OCI-LY3 (cell line): Measurements from ENCODE around the gene PVALB.

ENCODE experiments used
- H2AFZ ChIP-seq: fragments of 200-600, 300-600 bp; shearing (Covaris generic); 2 replicates; pipeline ENCODE4 v1.6.0; 2014; ENCODE audit warnings: antibody characterized with exemption, low read depth, low read length
- H3K27ac ChIP-seq: fragments of 200-600, 300-600 bp; sonication (generic); 2 replicates; pipeline ENCODE4 v1.5.1; 2014; ENCODE audit warnings: mild to moderate bottlenecking, low read length, moderate library complexity, mixed read lengths
- H3K27me3 ChIP-seq: fragments of 200-600, 300-600 bp; sonication (generic); 2 replicates; pipeline ENCODE4 v1.6.1; 2014; ENCODE audit warnings: low read depth, low read length, mixed read lengths
- H3K36me3 ChIP-seq: fragments of 200-600, 300-600 bp; sonication (generic); replicated peaks from 2 replicates; pipeline ENCODE3; 2014; ENCODE audit warnings: low read depth, low read length, mixed read lengths
- H3K4me1 ChIP-seq: fragments of 300-600, 200-600 bp; sonication (generic); 2 replicates; pipeline ENCODE4 v1.6.1; 2014; ENCODE audit warnings: low read length, mixed read lengths
- H3K4me2 ChIP-seq: fragments of 200-600, 300-600 bp; sonication (generic); 2 replicates; pipeline ENCODE4 v1.6.1; 2014; ENCODE audit warnings: low read length, mixed read lengths
- H3K4me3 ChIP-seq: fragments of 300-600, 200-600 bp; sonication (generic); 2 replicates; pipeline ENCODE4 v1.5.1; 2014; ENCODE audit warnings: antibody characterized with exemption, mild to moderate bottlenecking, low read length, moderate library complexity
- H3K79me2 ChIP-seq: fragments of 300-600, 200-600 bp; shearing (Covaris generic); 2 replicates; pipeline ENCODE4 v1.6.1; 2014; ENCODE audit warnings: mild to moderate bottlenecking, low read length, mixed read lengths
- H3K9ac ChIP-seq: fragments of 300-600, 200-600 bp; shearing (Covaris generic); 2 replicates; pipeline ENCODE4 v1.6.0; 2014; ENCODE audit warnings: mild to moderate bottlenecking, low read length, moderate library complexity
- H3K9me3 ChIP-seq: fragments of 200-600, 300-600 bp; shearing (Covaris generic); 2 replicates; pipeline ENCODE4 v1.6.1; 2014; ENCODE audit warnings: low read length, mixed read lengths; ENCODE audit not compliant: insufficient read depth
- H4K20me1 ChIP-seq: fragments of 200-600, 300-600 bp; sonication (generic); 2 replicates; pipeline ENCODE4 v1.6.1; 2016; ENCODE audit warnings: low read length, mixed read lengths; ENCODE audit not compliant: insufficient read depth
- EZH2phosphoT487 ChIP-seq: fragments of 200-600 bp; shearing (Covaris generic); IDR thresholded peaks from 2 replicates; pipeline ENCODE4 v1.6.1; 2018; ENCODE audit warnings: antibody characterized with exemption, mixed run types, low read depth
- TF ChIP-seq, protein P1 (sequence below): fragments of 200-600, 300-600 bp; sonication (generic); IDR thresholded peaks from 2 replicates; pipeline ENCODE4 v1.5.1; 2014; ENCODE audit warnings: antibody characterized with exemption, low read length, low read depth

Gene PVALB

DNA sequence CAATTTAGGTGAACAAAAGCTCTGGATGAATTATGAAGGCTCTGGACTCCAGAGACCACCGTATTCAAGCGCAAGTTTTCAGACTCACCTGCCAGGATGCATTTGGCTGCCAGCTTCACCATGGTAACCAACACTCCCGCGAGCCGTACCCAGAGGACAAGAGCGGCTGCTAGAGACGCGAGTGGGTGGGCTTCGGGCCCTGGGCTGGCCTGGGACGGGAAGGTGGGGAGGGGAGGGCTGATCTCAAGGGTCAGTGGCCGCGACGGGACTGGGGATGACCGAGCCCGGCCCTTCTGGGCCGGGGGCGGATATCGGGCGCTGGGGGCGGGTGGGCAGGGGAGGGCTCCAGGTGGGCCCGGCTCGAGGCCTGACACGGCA is 41.3 kb downstream of the PVALB start:
- Histone ChIP-seq H3K27ac (no peak overlapping the region), H3K4me1 (peaks cover 13% of the 10 kb centered on the region), H4K20me1 (no peaks in the 10 kb centered on the region), H3K9ac (peak overlapping the region; percentile 74), H3K9me3 (no peaks in the 10 kb centered on the region), H3K79me2 (no peaks in the 10 kb centered on the region), H3K27me3 (0 out of 2 replicates have a peak, but pooled peaks cover 4% of the 10 kb centered on the region), H3K4me3 (peak overlapping the region; percentile 90), H2AFZ (peak overlapping the region; percentile 32; the same call in 1 of the 2 replicates), H3K36me3 (no peaks in the 10 kb centered on the region), H3K4me2 (peak overlapping the region; percentile 78)
- TF ChIP-seq, protein P1, sequence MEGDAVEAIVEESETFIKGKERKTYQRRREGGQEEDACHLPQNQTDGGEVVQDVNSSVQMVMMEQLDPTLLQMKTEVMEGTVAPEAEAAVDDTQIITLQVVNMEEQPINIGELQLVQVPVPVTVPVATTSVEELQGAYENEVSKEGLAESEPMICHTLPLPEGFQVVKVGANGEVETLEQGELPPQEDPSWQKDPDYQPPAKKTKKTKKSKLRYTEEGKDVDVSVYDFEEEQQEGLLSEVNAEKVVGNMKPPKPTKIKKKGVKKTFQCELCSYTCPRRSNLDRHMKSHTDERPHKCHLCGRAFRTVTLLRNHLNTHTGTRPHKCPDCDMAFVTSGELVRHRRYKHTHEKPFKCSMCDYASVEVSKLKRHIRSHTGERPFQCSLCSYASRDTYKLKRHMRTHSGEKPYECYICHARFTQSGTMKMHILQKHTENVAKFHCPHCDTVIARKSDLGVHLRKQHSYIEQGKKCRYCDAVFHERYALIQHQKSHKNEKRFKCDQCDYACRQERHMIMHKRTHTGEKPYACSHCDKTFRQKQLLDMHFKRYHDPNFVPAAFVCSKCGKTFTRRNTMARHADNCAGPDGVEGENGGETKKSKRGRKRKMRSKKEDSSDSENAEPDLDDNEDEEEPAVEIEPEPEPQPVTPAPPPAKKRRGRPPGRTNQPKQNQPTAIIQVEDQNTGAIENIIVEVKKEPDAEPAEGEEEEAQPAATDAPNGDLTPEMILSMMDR = no peak
- no peak for TF ChIP-seq EZH2phosphoT487

DNA sequence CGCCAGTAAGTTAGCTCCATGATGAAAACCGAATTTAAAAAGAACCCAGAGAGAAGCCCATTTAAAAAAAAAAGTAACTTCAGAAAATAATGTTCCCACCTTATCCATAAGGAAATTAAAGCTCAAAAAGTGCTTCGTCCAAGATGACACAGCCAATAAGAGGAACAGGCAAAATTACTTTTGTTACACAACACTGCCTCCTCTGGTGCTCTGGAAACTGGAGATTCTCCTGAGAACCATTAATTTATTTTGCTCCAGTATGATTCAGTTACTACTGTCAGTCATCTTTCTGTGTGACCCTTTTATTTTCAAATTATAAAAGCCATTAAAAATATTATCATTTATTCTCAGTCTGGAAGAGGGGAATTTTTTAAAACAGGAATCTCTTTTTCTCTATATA is 42.9 kb downstream of the PVALB start:
- H3K36me3 ChIP-seq = no peaks in the 10 kb centered on the region
- TF ChIP-seq, protein P1 = peak; percentile 43
- TF ChIP-seq EZH2phosphoT487 = no peak
- H3K4me2 ChIP-seq = no peak overlapping the region

DNA sequence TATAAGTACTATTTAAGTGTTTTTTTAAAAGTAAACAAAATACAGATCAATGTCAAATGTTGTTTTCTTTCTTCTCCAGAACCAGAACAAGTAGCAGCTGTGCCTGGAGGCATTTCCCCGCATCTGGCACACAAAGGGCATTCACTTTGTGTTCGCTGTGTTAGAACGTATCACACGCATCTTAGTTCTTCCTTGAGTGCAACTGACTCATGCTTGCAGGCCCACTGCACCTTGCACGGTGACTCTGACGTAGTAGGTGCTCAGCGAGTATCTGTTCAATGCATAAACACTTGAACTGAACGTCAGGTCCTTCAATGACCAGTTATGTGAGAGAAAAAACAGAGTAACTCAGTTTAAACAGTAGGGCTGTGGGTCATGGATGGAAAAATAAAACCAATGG is 44.4 kb downstream of the PVALB start:
- no peaks in the 10 kb centered on the region for H3K36me3 ChIP-seq
- H4K20me1 ChIP-seq = no peaks in the 10 kb centered on the region
- H3K4me3 ChIP-seq = no peak overlapping the region
- no peak overlapping the region for H2AFZ ChIP-seq
- H3K4me1 ChIP-seq = peaks cover 13% of the 10 kb centered on the region
- H3K4me2 ChIP-seq = no peak overlapping the region
- H3K79me2 ChIP-seq = no peaks in the 10 kb centered on the region
- H3K9ac ChIP-seq = no peak overlapping the region
- H3K27me3 ChIP-seq = no peaks in the 10 kb centered on the region
- TF ChIP-seq, protein P1 = no peak
- TF ChIP-seq EZH2phosphoT487 = no peak
- H3K27ac ChIP-seq = no peak overlapping the region
- H3K9me3 ChIP-seq = no peaks in the 10 kb centered on the region

More for the DNA sequence above, 42.9 kb downstream of the PVALB start:
- peaks cover 13% of the 10 kb centered on the region for H3K4me1 ChIP-seq
- no peak overlapping the region for H3K4me3 ChIP-seq
- no peaks in the 10 kb centered on the region for H3K9me3 ChIP-seq
- no peaks in the 10 kb centered on the region for H4K20me1 ChIP-seq
- H2AFZ ChIP-seq = no peak overlapping the region
- H3K27me3 ChIP-seq = no peaks in the 10 kb centered on the region
- H3K9ac ChIP-seq = no peak overlapping the region
- no peak overlapping the region for H3K27ac ChIP-seq
- no peaks in the 10 kb centered on the region for H3K79me2 ChIP-seq

DNA sequence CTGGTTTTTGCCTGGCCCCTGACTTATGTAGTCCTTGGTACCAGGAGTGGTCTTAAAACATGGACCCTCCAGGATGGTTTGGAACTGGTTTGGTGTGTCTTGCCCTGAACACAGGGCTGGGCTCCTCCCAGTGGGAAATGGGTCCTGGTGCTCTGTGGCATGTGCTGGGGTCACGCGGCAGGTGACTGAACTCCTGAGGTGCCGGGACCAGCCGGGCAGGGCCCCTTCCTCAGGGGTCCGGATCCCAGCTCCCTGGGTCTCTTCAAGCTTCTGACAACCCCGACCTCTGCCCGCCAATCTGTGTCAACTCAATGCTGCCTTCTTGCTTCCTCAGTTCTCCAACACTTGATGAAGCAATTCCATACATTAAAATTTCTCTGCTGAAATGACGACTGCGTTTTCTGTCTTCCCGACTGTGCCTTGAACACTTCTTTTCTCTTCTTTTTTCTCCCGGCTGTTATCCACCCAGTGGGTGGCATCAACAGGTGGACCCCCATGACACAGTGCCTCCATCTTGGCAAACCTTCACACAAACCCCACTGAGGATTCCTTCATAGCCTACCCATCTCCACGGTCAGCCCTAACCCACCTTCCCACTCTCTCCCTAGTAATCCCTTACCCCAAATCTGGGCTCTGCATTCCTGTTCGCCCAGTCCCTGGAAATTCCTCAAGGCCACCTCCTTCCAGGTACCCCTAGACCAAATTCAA is 45.3 kb downstream of the PVALB start:
- H3K27me3 ChIP-seq = no peaks in the 10 kb centered on the region
- TF ChIP-seq, protein P1 = no peak
- TF ChIP-seq EZH2phosphoT487 = no peak
- H3K9me3 ChIP-seq = no peaks in the 10 kb centered on the region
- H4K20me1 ChIP-seq = no peaks in the 10 kb centered on the region
- H2AFZ ChIP-seq = no peak overlapping the region
- no peak overlapping the region for H3K27ac ChIP-seq
- no peak overlapping the region for H3K4me3 ChIP-seq
- H3K36me3 ChIP-seq = no peaks in the 10 kb centered on the region
- peaks cover 8% of the 10 kb centered on the region for H3K4me1 ChIP-seq
- H3K4me2 ChIP-seq = no peak overlapping the region
- no peaks in the 10 kb centered on the region for H3K79me2 ChIP-seq
- no peak overlapping the region for H3K9ac ChIP-seq
